Hepatocyte (in vitro differentiated cells): ENCODE data around the gene USP48. TPM values are rescaled to one million over a fixed set of nuclear protein-coding genes. Genes with fewer than 3 reads are reported as not detected.

Experiments used
- DNase-seq: peaks from one replicate; pipeline ENCODE4 v3.0.0-alpha.2; 2016; ENCODE audit warnings: low spot score
- H2AFZ ChIP-seq: fragments of 200-600 bp; sonication (generic); 2 replicates; pipeline ENCODE4 v1.6.0; 2016; ENCODE audit warnings: antibody characterized with exemption, mild to moderate bottlenecking
- H3K27ac ChIP-seq: fragments of 200-600 bp; sonication (generic); 2 replicates; pipeline ENCODE4 v1.5.1; 2016; ENCODE audit warnings: mild to moderate bottlenecking
- H3K27me3 ChIP-seq: fragments of 200-600 bp; sonication (generic); 2 replicates; pipeline ENCODE4 v1.6.1; 2016
- H3K36me3 ChIP-seq: fragments of 200-600 bp; sonication (generic); replicated peaks from 2 replicates; pipeline ENCODE4 v1.5.1; 2016; ENCODE audit warnings: low read depth; ENCODE audit not compliant: insufficient read depth
- H3K4me1 ChIP-seq: fragments of 200-600 bp; sonication (generic); 2 replicates; pipeline ENCODE4 v1.5.1; 2016; ENCODE audit warnings: mild to moderate bottlenecking, moderate library complexity; ENCODE audit not compliant: insufficient read depth
- H3K4me2 ChIP-seq: fragments of 200-600 bp; sonication (generic); 2 replicates; pipeline ENCODE4 v1.6.0; 2016
- H3K4me3 ChIP-seq: fragments of 200-600 bp; sonication (generic); 2 replicates; pipeline ENCODE4 v1.5.1; 2016; ENCODE audit warnings: mild to moderate bottlenecking
- H3K79me2 ChIP-seq: fragments of 200-600 bp; sonication (generic); 2 replicates; pipeline ENCODE4 v1.6.0; 2017; ENCODE audit warnings: mild to moderate bottlenecking
- H3K9me2 ChIP-seq: fragments of 200-600 bp; sonication (generic); replicated peaks from 2 replicates; pipeline ENCODE4 v1.6.0; 2017; ENCODE audit warnings: mild to moderate bottlenecking; ENCODE audit not compliant: insufficient read depth
- H3K9me3 ChIP-seq: fragments of 200-600 bp; sonication (generic); 2 replicates; pipeline ENCODE4 v1.5.1; 2016; ENCODE audit warnings: low read depth, mild to moderate bottlenecking
- H4K20me1 ChIP-seq: fragments of 200-600 bp; sonication (generic); 2 replicates; pipeline ENCODE4 v1.6.0; 2016; ENCODE audit warnings: mild to moderate bottlenecking; ENCODE audit not compliant: insufficient read depth, poor library complexity, severe bottlenecking
- CTCF ChIP-seq: fragments of 200-600 bp; sonication (generic); IDR thresholded peaks from 2 replicates; pipeline ENCODE4 v1.5.1; 2016; ENCODE audit warnings: antibody characterized with exemption, mild to moderate bottlenecking; ENCODE audit not compliant: poor library complexity
- EZH2 ChIP-seq: fragments of 200-600 bp; sonication (generic); IDR thresholded peaks from 2 replicates; pipeline ENCODE4 v1.6.1; 2016; ENCODE audit warnings: antibody characterized with exemption, mild to moderate bottlenecking, borderline replicate concordance
- EZH2phosphoT487 ChIP-seq: fragments of 200-600 bp; sonication (generic); IDR thresholded peaks from one replicate; pipeline ENCODE4 v1.6.1; 2018; ENCODE audit warnings: antibody characterized with exemption, mild to moderate bottlenecking, low read depth, moderate library complexity; ENCODE audit not compliant: unreplicated experiment, severe bottlenecking
- WGBS: methylation state at CpG from one replicate; pipeline ENCODE4 v1.1.6; 2016; ENCODE audit warnings: low lambda C conversion rate; ENCODE audit errors: missing lambda C conversion rate; 5-methylcytosine and 5-hydroxymethylcytosine counted together
- polyA plus RNA-seq: library from polyadenylated mRNA; unstranded; fragments of >200 nt; fragmentation: Nextera tagmentation; extraction: Ambion mirVana; gene quantifications from 2 replicates; pipeline ENCODE4 v1.2.1, GENCODE V29; 2016
- total RNA-seq: library from RNA; depleted of rRNA; stranded (reverse); fragments of >200 nt; gene quantifications from 2 replicates; pipeline ENCODE4 v1.2.3, GENCODE V29; 2014

The USP48 gene
- total and polyA plus RNA-seq, 2 experiments from 2014 or later = 38.9 to 39.5 TPM

- H3K27ac ChIP-seq = no peak overlapping the region
- no peaks in the 10 kb centered on the region for H3K9me2 ChIP-seq
- no peaks in the 10 kb centered on the region for H3K9me3 ChIP-seq
- peaks cover 63% of the 10 kb centered on the region for H4K20me1 ChIP-seq
- no peaks in the 10 kb centered on the region for H3K36me3 ChIP-seq
- H3K4me2 ChIP-seq = no peak overlapping the region
- 53% methylated on average over 3 of the region's 3 CpGs for WGBS
- H3K27me3 ChIP-seq = no peaks in the 10 kb centered on the region
- H3K4me3 ChIP-seq = no peak overlapping the region
- H3K79me2 ChIP-seq = peaks cover 96% of the 10 kb centered on the region
- TF ChIP-seq CTCF = no peak
- TF ChIP-seq EZH2 = no peak
- TF ChIP-seq EZH2phosphoT487 = no peak
- H2AFZ ChIP-seq = no peak overlapping the region
- DNase-seq = no peak
- no peaks in the 10 kb centered on the region for H3K4me1 ChIP-seq
These were observed 21.9 kb downstream of the USP48 start for GRCh38 chr1:21761052-21761451.

GRCh38 chr1:21759818-21760217 lies 23.1 kb downstream of the USP48 start:
- peaks cover 90% of the 10 kb centered on the region for H3K79me2 ChIP-seq
- no peaks in the 10 kb centered on the region for H3K36me3 ChIP-seq
- no peak for DNase-seq
- TF ChIP-seq EZH2phosphoT487 (no peak), EZH2 (no peak), CTCF (no peak)
- no peak overlapping the region for H3K27ac ChIP-seq
- H3K27me3 ChIP-seq = no peaks in the 10 kb centered on the region
- peaks cover 53% of the 10 kb centered on the region for H4K20me1 ChIP-seq
- H3K4me3 ChIP-seq = no peak overlapping the region
- WGBS = 83% methylated on average over 2 of the region's 2 CpGs
- no peak overlapping the region for H3K4me2 ChIP-seq
- H3K4me1 ChIP-seq = no peaks in the 10 kb centered on the region
- H3K9me3 ChIP-seq = no peaks in the 10 kb centered on the region
- H3K9me2 ChIP-seq = no peaks in the 10 kb centered on the region
- no peak overlapping the region for H2AFZ ChIP-seq

- Histone ChIP-seq H3K9me2 (no peaks in the 10 kb centered on the region), H3K36me3 (no peaks in the 10 kb centered on the region), H4K20me1 (peaks cover 47% of the 10 kb centered on the region), H3K27ac (no peak overlapping the region), H3K4me3 (no peak overlapping the region), H3K4me2 (no peak overlapping the region), H3K9me3 (no peaks in the 10 kb centered on the region), H2AFZ (no peak overlapping the region), H3K79me2 (peaks cover 84% of the 10 kb centered on the region), H3K4me1 (no peaks in the 10 kb centered on the region), H3K27me3 (no peaks in the 10 kb centered on the region)
- no peak for DNase-seq
- WGBS = 64% methylated on average over 2 of the region's 2 CpGs
- TF ChIP-seq EZH2 = no peak
These were observed 23.8 kb downstream of the USP48 start for GRCh38 chr1:21759182-21759581.

GRCh38 chr1:21758614-21759013 lies 24.3 kb downstream of the USP48 start:
- TF ChIP-seq EZH2phosphoT487 (no peak), CTCF (no peak), EZH2 (no peak)
- no peak overlapping the region for H3K27ac ChIP-seq
- H3K4me1 ChIP-seq = no peaks in the 10 kb centered on the region
- no peak for DNase-seq
- H3K79me2 ChIP-seq = peaks cover 78% of the 10 kb centered on the region
- H3K4me2 ChIP-seq = no peak overlapping the region
- H3K4me3 ChIP-seq = no peak overlapping the region
- no peaks in the 10 kb centered on the region for H3K27me3 ChIP-seq
- over 99% methylated on average over 8 of the region's 8 CpGs for WGBS
- peaks cover 42% of the 10 kb centered on the region for H4K20me1 ChIP-seq
- no peaks in the 10 kb centered on the region for H3K36me3 ChIP-seq
- no peak overlapping the region for H2AFZ ChIP-seq
- H3K9me2 ChIP-seq = no peaks in the 10 kb centered on the region
- no peaks in the 10 kb centered on the region for H3K9me3 ChIP-seq
